ENCODE measurements around the gene CHIA.
A peak's percentile ranks its signal among the peaks of the same experiment; 100 is the strongest.
"Not testable (repeated sequence)": the region's sequence is repeated elsewhere in the genome, so short reads cannot be mapped to it uniquely, and the experiment has no call there.

Gene CHIA

DNA sequence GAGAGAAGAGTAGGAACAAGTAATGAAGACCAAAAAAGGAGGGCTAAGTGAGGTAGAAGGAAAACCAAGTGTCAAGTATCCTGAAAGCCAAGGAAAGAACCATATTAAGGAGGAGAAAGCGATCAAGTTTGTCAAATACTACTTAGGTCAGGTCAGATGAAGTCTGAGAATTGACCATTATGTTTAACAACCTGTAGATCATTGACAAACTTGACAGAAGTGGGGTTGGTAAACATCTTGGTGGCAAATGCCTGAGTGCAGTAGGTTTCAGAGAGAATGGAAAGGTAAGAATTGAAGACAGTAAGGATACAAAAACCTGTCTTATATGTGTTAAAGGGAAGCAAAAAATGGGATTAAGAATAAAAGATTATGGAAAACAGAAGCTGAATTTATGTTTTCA lies 3.7 kb upstream of the CHIA start:
- DNase-seq: no peak

DNA sequence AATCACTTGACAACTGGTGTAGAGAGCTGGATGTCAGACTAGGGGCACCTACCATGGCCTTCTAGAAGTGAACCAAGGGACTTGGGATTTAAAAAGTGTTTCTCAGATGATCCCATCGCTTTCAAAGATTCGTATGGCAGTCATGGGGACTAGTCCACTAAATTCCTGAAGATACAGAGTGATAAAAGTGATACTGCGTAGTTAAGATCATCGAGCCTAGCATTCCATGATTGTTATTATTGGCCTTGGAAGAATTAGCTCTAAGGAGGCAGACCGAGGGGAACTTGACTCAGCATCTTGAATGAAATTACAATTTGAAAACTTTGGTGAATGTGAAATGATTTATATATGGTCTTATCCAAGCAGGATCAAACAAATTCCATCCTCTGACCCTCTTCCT lies 1.3 kb upstream of the CHIA start:
- DNase-seq: no peak

DNA sequence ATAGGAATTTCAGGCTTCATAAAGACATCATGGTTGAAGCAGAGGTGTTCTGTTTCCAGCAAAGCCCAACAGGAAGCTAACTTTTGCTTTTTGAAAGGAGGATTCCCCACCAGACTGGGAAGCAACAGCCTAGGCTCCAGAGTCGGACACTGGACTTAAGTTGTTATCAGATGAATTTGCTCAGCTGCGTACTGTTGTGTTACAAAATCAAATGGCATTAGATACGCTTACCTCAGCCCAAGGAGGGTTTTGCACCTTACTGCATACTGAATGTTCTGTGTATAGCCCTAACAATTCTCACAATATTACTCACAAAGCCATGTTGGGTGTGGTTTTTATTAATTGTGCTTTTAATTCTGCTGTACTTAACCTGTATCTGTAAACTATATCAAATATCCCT lies 547 bp upstream of the CHIA start:
- no peak for DNase-seq

DNA sequence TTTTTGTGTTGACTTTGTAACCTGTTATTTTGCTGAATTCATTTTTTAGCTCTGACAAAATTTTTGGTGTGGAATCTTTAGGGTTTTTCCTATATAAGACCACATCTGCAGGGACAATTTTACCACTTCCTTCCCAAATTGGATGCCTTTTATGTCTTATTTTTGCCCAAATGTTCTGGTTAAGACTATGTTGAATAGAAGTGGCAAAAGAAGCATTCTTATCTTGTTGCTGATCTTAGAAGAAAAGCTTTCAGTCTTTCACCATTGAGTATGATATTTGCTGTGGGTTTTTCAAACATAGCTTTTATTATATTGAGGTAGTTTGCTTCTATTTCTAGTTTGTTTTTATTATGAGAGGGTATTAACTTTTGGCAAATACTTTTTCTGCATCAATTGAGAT lies 3.7 kb downstream of the CHIA start:
- DNase-seq: no peak

DNA sequence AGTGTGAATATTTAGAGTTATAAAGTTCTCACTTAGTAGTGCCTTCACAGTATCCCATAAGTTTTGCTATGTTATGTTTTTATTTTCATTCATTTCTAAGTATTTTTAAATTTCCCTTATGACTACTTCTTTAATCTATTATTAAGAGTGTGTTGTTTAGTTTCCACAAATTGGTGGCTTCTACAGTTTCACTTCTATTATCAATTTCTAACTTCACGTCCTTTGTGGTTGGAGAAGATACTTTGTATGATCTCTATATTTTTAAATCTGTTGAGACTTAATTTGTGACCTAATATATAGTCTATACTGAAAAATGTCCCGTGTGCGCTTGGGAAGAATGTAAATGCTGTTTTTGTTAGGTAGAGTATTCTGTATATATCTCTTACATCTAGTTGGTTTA lies 11.7 kb downstream of the CHIA start:
- DNase-seq: no peak

DNA sequence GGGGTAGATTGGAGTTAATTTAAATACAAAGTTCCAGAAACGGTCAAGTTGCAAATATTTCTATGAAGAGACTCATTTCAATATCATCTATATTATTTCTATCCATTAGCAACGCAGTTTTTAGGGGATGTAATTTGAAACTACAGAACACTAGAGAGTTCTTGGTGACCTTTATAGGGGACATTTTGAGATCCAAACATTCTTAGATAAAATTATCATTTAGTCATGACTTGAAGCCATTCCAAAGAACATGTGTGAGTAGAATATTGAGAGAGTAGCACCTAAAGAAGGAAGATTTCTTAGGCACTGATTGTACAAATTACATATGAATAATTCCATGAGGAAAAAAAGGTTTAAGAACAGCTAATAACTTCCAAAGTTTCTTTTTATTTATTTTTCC lies 19.0 kb downstream of the CHIA start:
- no peak for DNase-seq

DNA sequence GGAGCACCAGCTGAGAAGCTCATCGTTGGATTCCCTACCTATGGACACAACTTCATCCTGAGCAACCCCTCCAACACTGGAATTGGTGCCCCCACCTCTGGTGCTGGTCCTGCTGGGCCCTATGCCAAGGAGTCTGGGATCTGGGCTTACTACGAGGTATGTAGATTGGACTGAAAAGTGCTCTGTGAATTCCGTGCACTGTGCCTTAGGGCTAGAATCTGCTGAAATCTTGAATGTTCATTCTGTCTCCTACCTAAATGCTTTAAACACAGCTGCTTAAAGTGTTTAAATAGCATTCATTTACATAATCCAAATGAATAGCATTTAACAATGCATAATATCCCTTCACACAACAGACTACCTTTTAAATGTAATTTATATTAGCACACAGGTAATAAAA lies 27.9 kb downstream of the CHIA start:
- no peak for DNase-seq

DNA sequence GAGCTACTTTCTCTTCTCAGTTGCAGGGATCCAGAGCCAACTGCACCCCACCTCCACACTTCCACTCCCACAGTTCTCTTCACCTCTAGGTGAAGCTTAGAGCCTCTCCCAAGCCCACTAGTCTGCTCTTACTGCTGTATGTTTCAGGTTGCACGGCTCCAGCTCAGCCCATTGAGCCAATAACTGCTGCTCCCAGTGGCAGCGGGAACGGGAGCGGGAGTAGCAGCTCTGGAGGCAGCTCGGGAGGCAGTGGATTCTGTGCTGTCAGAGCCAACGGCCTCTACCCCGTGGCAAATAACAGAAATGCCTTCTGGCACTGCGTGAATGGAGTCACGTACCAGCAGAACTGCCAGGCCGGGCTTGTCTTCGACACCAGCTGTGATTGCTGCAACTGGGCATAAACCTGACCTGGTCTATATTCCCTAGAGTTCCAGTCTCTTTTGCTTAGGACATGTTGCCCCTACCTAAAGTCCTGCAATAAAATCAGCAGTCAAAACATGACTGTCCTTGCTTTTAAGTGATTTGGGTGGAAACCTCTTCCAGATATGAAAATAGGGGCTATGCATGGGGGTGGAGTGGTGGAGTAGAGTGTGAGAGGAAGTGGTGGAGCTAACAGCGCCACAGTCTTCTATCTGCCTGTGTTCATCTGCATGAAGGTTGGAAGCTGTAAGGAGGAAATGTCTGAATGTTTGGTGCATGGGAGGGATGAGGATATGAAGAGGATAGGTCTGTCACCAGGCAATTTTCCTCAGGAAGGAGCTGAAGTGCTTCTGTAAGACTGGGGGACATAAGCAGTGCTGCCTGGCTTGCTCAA lies 29.6 kb downstream of the CHIA start:
- DNase-seq: peak; percentile 13

DNA sequence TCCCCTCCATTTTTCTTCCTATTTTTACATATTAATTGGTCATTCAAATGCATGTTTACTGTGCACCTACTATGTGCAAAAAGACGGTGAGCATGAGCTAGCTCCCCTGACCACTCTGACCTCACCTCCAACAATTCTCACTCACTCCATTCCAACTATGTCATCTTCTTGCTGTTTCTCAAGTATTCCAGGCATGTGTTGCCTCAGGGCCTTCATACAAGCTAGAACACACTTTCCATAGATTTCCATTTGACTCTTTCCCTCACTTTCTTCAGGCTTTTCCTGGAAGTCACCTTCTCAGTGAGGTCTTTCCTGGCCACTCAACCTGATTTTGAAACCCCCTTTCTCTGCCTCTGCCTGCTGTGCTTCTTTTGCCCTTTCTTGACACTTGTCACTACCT lies 32.6 kb downstream of the CHIA start:
- no peak for DNase-seq

DNA sequence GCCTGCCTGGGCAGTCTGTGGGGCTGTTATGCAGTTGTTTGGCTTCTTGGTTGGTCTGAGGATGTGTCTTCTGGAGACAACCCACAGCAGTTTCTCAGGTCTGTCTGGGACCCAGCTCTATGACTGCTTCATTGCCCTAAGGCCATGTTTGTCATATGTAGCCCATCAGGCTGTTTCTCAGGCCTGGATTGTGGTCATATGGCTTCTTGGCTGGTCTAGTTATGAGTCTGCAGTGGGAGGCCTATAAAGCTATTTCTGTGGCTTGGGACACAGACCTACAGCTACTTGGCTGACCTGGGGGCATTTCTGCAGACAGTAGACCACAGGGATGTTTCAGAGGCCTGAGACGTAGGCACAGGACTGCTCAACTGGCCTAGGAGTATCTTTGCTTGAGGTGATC lies 41.5 kb downstream of the CHIA start:
- no peak for DNase-seq

DNA sequence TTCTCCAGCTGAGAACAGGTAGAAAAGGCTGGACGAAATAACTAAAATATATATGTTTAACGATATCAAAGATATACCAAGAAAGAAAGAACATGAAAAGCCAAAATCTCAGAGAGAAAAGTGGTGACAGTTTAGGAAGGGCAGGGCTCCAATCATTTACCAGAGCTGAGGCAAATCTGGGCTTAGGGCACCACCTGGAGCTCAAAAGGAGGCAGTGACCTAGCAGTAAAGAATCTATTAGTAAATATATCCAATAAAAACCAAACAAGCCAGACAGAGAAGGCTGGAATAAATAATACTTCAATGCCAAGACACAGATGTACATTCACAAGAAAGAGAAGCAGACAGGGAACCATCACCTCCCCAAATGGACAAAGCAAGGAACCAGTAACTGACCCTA lies 43.5 kb downstream of the CHIA start:
- DNase-seq: peak; percentile 73

DNA sequence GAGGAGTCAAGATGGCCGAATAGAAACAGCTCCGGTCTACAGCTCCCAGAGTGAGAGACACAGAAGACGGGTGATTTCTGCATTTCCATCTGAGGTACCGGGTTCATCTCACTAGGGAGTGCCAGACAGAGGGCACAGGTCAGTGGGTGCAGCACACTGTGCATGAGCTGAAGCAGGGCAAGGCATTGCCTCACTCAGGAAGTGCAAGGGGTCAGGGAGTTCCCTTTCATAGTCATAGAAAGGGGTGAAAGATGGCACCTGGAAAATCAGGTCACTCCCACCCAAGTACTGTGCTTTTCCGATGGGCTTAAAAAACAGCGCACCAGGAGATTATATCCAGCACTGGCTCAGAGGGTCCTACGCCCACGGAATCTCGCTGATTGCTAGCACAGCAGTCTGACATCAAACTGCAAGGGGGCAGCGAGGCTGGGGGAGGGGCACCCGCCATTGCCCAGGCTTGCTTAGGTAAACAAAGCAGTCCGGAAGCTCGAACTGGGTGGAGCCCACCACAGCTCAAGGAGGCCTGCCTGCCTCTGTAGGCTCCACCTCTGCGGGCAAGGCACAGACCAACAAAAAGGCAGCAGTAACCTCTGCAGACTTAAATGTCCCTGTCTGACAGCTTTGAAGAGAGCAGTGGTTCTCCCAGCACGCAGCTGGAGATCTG lies 44.7 kb downstream of the CHIA start:
- not testable (repeated sequence) for DNase-seq

DNA sequence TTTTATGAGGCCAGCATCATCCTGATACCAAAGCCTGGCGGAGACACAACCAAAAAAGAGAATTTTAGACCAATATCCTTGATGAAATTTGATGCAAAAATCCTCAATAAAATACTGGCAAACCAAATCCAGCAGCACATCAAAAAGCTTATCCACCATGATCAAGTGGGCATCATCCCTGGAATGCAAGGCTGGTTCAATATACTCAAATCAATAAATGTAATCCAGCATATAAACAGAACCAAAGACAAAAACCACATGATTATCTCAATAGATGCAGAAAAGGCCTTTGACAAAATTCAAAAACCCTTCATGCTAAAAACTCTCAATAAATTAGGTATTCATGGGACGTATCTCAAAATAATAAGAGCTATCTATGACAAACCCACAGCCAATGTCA lies 48.2 kb downstream of the CHIA start:
- not testable (repeated sequence) for DNase-seq

DNA sequence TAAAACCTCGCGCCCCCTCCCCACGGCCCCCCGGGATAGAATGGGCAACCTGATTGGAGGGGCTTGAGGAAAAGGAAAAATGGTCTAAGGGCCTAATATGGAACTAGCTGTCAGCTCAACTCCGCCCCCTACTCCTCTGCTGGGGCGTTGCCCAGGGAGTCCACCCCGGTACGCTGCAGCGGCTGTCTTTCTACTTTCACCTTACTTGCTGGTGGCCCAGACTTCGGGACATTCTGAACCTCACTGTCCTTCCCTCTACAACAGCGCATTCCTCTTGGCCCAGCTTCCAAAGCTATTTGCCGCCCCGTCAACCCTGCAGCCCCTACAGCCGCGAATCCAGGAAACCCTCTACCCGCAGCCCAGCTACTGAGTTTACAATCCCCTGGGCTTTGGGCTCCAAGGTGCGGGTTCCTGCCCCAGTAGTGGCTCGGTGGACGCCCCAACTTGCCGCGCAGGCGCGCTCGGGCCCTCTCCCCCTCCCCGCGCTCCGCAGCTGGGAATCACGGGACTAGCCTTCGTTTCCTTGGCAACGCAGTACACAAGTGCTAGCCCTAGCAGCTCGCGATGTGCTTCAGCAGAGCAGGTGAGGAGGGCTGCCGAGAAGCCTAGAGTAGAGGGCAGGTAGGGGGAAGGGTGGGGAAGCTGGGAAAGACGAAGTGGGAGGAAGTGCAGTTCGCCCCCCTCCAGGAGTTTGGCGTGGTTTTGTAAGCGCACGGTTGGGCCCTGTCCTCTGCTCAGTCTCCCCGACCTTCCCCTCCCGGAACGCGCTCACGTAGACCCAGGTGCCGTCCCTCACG lies 55.6 kb downstream of the CHIA start:
- DNase-seq: peak; percentile 90

DNA sequence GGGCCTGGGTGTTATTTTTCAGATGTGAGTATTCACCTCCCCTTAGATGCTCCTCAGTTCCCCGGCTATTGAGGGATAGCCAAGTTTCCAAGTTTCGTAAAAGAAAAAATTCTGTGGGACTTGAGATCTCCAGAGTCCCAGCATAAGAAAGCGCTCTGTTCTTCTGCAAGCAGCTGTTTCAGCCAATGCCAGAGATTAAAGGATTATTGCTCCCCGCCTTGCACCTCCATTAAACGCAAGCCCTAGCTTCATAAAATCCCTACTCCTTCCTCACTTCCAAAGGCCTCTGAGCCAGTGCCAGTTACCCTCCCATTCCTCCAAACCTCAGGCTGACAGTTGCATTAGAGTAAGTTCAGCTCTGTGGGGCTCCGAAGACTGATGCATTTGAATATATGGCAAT lies 56.4 kb downstream of the CHIA start:
- no peak for DNase-seq

DNA sequence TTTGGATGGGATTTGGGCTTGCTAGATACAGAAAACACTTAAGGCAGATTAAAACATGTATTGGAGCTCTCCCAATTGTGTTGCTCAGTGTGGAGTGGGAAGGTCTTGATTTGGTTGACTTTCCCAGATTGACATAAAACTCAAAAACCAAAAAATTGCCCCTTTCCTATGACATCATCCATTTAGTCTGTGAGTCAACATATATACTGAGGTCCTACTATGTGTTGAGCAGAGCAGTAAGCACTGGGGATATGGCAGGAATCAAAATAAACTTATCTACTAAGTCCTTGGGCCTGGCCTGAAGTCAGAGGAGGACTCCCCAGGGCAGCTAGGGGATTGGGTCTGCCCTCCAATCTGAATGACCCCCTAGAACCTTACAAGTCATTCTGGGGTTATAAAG lies 61.0 kb downstream of the CHIA start:
- DNase-seq: no peak

DNA sequence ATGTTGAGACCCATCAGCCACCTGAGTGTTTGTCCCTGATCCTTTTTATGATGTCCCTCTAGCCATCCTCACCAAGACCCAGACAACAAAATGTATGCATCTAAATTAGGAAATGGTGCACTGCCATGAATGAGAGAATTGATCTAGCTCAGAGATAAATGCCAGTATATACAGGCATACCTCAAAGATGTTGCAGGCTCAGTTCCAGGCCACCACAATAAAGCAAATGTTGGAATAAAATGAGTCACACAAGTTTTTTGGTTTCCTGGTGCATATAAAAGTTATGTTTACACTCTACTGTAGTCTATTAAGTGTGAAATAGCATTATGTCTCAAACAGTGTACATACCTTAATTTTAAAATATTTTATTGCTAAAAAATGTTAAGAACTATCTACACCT lies 63.9 kb downstream of the CHIA start:
- peak; percentile 16 for DNase-seq

DNA sequence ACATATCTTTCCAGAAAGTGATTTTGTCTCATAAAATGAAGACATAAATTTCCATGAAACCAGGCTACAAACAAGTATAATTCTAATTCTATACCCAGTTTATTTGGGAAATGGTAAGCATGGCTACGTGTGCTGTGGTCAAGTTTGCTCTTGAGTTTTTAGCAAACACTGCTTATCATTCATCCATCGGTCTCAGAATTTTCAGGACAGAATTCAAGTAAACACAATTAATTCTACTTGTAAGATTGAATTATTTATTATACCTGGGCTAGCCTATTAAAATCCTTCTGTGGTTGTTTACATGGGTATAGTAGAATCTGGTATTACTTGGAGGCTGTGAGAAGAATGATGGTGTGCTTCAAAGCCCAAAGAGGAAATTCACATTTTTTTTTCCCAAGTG lies 68.3 kb downstream of the CHIA start:
- no peak for DNase-seq

DNA sequence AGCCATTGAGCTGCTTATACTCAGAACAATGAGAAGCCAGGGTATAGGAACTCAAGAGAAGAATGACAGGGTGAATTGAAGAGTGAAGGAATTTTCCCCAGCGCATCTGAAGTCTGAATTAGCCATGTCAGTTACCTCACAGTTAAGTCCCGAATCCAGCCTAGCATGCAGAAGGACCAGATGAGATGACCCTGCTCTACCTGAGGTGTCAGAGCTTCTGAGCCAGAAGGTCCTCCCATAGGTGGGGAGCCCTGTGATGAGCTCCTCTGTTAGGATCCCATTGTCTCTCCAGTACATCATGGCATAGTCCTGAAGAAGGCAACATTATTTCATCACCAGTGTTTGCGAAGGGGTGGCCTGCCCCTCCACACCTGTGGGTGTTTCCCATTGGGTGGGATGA lies 68.7 kb downstream of the CHIA start:
- DNase-seq: no peak

DNA sequence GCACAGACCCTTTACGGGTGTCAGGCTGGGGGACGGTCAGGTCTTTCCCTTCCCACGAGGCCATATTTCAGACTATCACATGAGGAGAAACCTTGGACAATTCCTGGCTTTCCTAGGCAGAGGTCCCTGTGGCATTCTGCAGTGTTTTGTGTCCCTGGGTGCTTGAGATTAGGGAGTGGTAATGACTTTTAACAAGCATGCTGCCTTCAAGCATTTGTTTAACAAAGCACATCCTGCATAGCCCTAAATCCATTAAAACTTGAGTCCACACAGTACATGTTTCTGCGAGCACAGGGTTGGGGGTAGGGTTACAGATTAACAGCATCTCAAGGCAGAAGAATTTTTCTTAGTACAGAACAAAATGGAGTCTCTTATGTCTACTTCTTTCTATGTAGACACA lies 69.6 kb downstream of the CHIA start:
- not testable (repeated sequence) for DNase-seq

DNA sequence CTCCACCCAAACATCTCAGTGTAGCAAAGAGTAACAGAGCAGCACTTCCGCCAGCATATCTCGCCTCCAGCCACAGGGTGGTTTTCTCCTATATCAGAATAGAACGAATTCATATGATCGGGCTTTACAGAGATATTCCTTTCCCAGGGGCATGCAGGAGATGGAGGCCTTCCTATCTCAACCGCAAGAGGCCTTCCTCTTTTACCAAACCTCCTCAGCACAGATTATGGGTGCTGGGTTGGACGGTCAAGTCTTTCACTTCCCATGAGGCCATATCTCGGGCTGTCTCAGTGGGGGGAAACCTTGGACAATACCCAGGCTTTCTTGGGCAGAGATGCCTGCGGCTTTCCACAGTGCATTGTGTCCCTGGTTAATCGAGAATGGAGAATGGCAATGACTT lies 71.1 kb downstream of the CHIA start:
- DNase-seq: no peak

DNA sequence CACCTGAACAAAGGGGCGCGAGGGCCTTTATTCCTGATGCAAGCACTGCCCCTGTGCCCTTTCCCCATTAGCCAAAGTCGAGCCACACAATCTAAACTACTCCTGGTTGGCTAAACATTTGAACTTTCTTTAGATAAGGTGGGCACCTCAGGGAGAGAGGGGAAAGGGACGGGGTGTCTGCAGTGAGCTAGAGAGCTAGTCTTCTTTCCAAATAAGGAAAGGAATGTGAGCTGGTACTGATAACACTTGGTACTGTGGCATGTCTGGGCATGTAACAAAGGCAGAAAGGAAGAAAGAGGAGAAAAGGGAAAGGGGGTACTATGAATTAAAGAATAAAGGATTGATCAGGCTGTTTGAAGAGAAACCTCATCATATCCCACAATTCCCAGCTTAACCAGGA lies 74.0 kb downstream of the CHIA start:
- DNase-seq: no peak

DNA sequence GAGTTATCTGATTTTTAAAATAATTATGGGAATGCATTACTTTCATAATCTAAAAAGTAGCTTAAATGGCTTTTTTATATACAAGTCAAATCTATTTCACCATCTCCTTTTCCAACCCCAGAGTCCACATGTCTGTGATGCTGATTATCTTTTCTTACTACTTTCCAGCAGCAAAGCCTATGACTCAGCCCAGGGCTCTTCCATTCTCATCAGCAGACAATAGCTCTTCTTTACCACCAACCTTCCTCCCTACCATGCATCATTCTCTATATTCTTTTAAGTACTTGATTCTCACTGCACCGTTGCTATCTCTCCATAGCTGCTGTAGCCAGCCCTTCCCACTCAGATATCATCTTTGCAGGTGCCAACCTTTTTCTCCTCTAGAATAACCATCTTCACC lies 75.6 kb downstream of the CHIA start:
- no peak for DNase-seq

DNA sequence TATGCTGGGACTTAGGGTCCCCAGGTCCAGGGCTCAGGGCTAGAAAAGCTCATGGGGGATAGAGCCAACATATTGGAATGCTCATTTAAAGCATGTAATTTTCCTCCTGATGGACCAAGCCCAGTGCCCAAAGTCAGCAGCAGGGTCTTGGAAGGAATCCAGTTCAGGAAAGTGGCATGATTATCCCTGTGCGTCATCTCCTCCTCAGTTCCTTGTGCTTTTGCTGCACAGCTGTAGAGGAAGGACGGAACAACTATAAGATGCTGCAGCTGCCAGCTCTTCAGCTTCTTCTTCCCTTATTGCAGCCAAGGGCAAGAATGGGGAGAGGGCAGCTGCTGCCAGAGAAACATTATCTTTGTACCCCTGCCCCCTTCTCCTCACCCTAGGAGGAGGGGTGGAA lies 78.5 kb downstream of the CHIA start:
- DNase-seq: no peak

All from CD4-positive, alpha-beta T cell treated with Interleukin-6 for 4 hours (primary cell).